NCI-H446 treated with DMSO at 0.1 percent for 48 hours (cell line): ENCODE data around the gene SLC16A1.

Source experiments
- DNase-seq: peaks from one replicate; lab custom pipeline; 2025; lab: John Stamatoyannopoulos, UW

Gene SLC16A1

GRCh38 chr1:112881742-112882127 is 74.3 kb downstream of the SLC16A1 start:
- no peak for DNase-seq

- DNase-seq = no peak
Measured at GRCh38 chr1:112879834-112880233, 76.2 kb downstream of the SLC16A1 start.

GRCh38 chr1:112878321-112878720 is 77.7 kb downstream of the SLC16A1 start:
- no peak for DNase-seq

- DNase-seq = no peak
Measured at GRCh38 chr1:112877750-112878149, 78.2 kb downstream of the SLC16A1 start.

GRCh38 chr1:112876315-112876714 is 79.7 kb downstream of the SLC16A1 start:
- DNase-seq = no peak

GRCh38 chr1:112872551-112872962 is 83.4 kb downstream of the SLC16A1 start:
- DNase-seq = no peak

- no peak for DNase-seq
Measured at GRCh38 chr1:112870887-112871646, 84.9 kb downstream of the SLC16A1 start.

GRCh38 chr1:112869895-112870294 is 86.1 kb downstream of the SLC16A1 start:
- DNase-seq = no peak

- no peak for DNase-seq
Measured at GRCh38 chr1:112868191-112868590, 87.8 kb downstream of the SLC16A1 start.

- DNase-seq = no peak
Measured at GRCh38 chr1:112866981-112867380, 89.0 kb downstream of the SLC16A1 start.

GRCh38 chr1:112866151-112866550 is 89.8 kb downstream of the SLC16A1 start:
- DNase-seq = no peak

- DNase-seq = no peak
Measured at GRCh38 chr1:112862753-112863426, 93.1 kb downstream of the SLC16A1 start.
